Endothelial cell (in vitro differentiated cells): ENCODE data around the gene NPVF. TPM values are rescaled to one million over a fixed set of nuclear protein-coding genes. Genes with fewer than 3 reads are reported as not detected.

Experiments used
- DNase-seq: peaks from one replicate; pipeline ENCODE4 v3.0.0; 2021; ENCODE audit warnings: low spot score
- H3K27ac Mint-ChIP-seq: one replicate; pipeline ENCODE4 v1.8.0; 2021; ENCODE audit warnings: mixed read lengths, inconsistent platforms; ENCODE audit not compliant: unreplicated experiment
- H3K27me3 Mint-ChIP-seq: one replicate; pipeline ENCODE4 v1.8.0; 2021; ENCODE audit warnings: mild to moderate bottlenecking, moderate library complexity, mixed read lengths, inconsistent platforms; ENCODE audit not compliant: unreplicated experiment
- H3K36me3 Mint-ChIP-seq: one replicate; pipeline ENCODE4 v1.8.0; 2021; ENCODE audit warnings: mild to moderate bottlenecking, low read depth, mixed read lengths, inconsistent platforms; ENCODE audit not compliant: unreplicated experiment
- H3K4me1 Mint-ChIP-seq: one replicate; pipeline ENCODE4 v1.8.0; 2021; ENCODE audit warnings: mild to moderate bottlenecking, mixed read lengths, inconsistent platforms; ENCODE audit not compliant: unreplicated experiment
- H3K4me3 Mint-ChIP-seq: one replicate; pipeline ENCODE4 v1.8.0; 2021; ENCODE audit warnings: mild to moderate bottlenecking, mixed read lengths, inconsistent platforms; ENCODE audit not compliant: unreplicated experiment
- H3K9me3 Mint-ChIP-seq: one replicate; pipeline ENCODE4 v1.8.0; 2021; ENCODE audit warnings: mixed read lengths, inconsistent platforms; ENCODE audit not compliant: unreplicated experiment
- total RNA-seq: library from RNA; stranded (reverse); fragmentation: NEBNext Ultra II Directional; extraction: Animal tissue kit (Norgen Biotek cat#: 25700); gene quantifications from one replicate; pipeline ENCODE4 v1.2.1, GENCODE V29; 2021; ENCODE audit not compliant: unreplicated experiment
- TF ChIP-seq, protein P1 (sequence below): fragments of 200-600 bp; sonication (generic); IDR thresholded peaks from one replicate; pipeline ENCODE4 v1.5.0; 2021; ENCODE audit warnings: antibody characterized with exemption; ENCODE audit not compliant: unreplicated experiment

The NPVF gene
- total RNA-seq, 1 donor from 2014 or later: not detected

DNA sequence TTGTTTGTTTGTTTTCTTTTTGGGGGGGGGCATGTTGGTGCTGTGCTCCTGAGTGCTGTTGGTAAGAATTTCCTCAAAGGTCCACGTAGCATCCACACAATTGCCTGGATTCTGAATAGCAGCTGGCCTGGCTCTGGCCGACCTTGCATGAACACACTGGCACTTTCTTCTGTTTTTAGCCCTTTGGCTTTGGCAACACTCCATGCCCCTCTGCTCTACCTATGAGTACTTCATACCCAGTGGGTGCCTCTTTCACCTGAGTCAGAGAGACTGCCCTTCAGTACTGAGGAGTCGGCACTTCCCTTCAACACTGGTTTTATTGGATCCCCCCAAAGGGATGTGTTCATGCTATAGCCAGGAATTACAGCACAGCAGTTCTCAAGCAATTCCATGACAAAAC is 7.2 kb upstream of the NPVF start:
- H3K4me1 Mint-ChIP-seq: no peaks in the 10 kb centered on the region
- H3K27me3 Mint-ChIP-seq: no peaks in the 10 kb centered on the region
- H3K9me3 Mint-ChIP-seq: no peaks in the 10 kb centered on the region
- no peak for DNase-seq
- no peak overlapping the region for H3K27ac Mint-ChIP-seq
- TF ChIP-seq, protein P1, sequence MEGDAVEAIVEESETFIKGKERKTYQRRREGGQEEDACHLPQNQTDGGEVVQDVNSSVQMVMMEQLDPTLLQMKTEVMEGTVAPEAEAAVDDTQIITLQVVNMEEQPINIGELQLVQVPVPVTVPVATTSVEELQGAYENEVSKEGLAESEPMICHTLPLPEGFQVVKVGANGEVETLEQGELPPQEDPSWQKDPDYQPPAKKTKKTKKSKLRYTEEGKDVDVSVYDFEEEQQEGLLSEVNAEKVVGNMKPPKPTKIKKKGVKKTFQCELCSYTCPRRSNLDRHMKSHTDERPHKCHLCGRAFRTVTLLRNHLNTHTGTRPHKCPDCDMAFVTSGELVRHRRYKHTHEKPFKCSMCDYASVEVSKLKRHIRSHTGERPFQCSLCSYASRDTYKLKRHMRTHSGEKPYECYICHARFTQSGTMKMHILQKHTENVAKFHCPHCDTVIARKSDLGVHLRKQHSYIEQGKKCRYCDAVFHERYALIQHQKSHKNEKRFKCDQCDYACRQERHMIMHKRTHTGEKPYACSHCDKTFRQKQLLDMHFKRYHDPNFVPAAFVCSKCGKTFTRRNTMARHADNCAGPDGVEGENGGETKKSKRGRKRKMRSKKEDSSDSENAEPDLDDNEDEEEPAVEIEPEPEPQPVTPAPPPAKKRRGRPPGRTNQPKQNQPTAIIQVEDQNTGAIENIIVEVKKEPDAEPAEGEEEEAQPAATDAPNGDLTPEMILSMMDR: no peak
- H3K4me3 Mint-ChIP-seq: no peak overlapping the region
- no peaks in the 10 kb centered on the region for H3K36me3 Mint-ChIP-seq

DNA sequence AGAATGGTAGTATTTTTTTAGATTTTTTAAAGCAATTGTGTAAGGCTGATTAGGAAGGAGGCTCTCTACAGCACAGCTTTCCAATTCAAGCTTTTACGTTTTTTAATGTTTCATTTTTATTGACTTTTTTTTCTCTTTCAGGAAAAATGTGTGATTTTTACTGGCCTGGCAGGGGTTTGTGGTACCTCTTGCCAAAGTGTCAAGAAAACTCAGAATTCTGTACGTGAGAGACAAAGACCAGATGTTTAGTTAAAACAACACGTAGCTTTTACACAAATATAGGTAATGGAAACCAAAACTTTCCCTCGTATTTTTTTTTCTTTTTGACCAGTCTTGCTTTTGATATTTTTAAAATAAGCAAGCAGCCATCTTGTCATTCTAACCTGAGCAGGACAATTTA is 6.0 kb upstream of the NPVF start:
- Mint-ChIP-seq H3K27me3 (no peaks in the 10 kb centered on the region), H3K4me3 (no peak overlapping the region), H3K9me3 (no peaks in the 10 kb centered on the region), H3K36me3 (no peaks in the 10 kb centered on the region), H3K4me1 (no peaks in the 10 kb centered on the region), H3K27ac (no peak overlapping the region)
- TF ChIP-seq, protein P1: no peak
- no peak for DNase-seq

- H3K4me1 Mint-ChIP-seq: no peaks in the 10 kb centered on the region
- H3K27me3 Mint-ChIP-seq: peaks cover 1% of the 10 kb centered on the region
- no peaks in the 10 kb centered on the region for H3K36me3 Mint-ChIP-seq
- H3K9me3 Mint-ChIP-seq: no peaks in the 10 kb centered on the region
- TF ChIP-seq, protein P1: no peak
- H3K27ac Mint-ChIP-seq: no peak overlapping the region
- DNase-seq: no peak
- H3K4me3 Mint-ChIP-seq: no peak overlapping the region
These were observed 5.1 kb downstream of the NPVF start for GRCh38 chr7:25223206-25223605.

DNA sequence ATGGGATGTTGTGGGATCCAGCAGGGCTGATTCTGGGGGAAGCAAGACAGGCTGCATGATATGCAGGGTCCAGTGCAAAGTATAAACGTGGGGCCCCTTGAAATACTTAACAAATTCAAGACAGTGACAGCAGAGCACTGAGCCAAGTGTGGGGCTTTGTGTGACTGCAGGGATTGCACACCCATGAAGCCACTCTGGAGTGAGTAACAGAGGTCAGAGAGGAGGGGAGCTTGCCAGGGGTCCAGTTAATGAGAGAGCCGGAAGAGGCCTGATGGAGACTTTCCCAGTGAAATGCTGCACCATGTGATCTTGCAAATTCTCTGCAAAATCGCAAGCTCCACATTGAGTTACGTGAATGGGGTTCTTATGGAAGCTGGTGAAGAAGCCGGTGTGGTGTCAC is 5.6 kb downstream of the NPVF start:
- Mint-ChIP-seq H3K36me3 (no peaks in the 10 kb centered on the region), H3K4me1 (no peaks in the 10 kb centered on the region), H3K4me3 (no peak overlapping the region), H3K9me3 (no peaks in the 10 kb centered on the region), H3K27ac (no peak overlapping the region), H3K27me3 (peaks cover 1% of the 10 kb centered on the region)
- DNase-seq: no peak
- TF ChIP-seq, protein P1: no peak

DNA sequence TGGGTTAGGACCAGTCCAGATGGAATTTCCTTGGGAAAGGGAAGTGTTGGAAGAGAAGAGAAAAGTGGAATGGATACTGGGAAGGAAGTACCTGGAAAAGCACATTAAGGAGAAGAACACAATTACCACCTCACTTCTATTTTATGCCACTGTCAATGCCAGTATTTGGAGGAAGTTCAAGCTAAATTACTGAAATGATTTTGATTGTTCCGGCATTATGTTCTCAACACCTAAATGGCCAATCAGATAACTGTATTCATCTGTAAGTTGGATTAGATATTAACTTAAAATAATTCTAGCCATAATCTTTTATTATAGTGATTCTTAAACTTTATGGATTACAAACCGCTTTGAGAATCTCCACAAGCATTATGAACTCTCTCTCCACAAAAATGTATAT is 7.3 kb downstream of the NPVF start:
- TF ChIP-seq, protein P1: no peak
- Mint-ChIP-seq H3K4me3 (no peak overlapping the region), H3K9me3 (no peaks in the 10 kb centered on the region), H3K27ac (no peak overlapping the region), H3K36me3 (no peaks in the 10 kb centered on the region), H3K27me3 (peaks cover 1% of the 10 kb centered on the region), H3K4me1 (no peaks in the 10 kb centered on the region)
- DNase-seq: no peak
